GM12872 (cell line): Measurements from ENCODE around the gene ZNF236.

Experiments
- TF ChIP-seq, protein P1 (sequence below): IDR thresholded peaks from 3 replicates; pipeline ENCODE4 v1.5.1; 2011; ENCODE audit warnings: low read depth, mild to moderate bottlenecking, low read length, moderate library complexity; ENCODE audit not compliant: insufficient read depth

The ZNF236 gene

DNA sequence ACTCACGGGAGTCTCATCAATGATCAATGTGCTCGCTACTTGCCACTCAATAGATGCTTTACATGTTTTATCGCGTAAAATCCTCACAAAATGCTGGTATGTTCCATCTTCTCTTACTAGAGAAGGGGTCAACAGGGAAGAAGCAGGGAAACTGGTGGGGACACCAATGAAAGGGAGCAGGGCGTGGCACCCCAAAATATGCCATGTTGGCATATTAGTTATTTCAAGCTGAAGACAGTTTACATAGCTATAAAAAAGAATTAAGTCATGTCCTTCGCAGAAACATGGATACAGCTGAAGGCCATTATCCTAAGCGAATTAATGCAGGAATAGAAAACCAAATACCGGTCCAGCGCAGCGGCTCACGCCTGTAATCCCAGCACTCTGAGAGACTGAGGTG is 8.1 kb upstream of the ZNF236 start:
- TF ChIP-seq, protein P1, sequence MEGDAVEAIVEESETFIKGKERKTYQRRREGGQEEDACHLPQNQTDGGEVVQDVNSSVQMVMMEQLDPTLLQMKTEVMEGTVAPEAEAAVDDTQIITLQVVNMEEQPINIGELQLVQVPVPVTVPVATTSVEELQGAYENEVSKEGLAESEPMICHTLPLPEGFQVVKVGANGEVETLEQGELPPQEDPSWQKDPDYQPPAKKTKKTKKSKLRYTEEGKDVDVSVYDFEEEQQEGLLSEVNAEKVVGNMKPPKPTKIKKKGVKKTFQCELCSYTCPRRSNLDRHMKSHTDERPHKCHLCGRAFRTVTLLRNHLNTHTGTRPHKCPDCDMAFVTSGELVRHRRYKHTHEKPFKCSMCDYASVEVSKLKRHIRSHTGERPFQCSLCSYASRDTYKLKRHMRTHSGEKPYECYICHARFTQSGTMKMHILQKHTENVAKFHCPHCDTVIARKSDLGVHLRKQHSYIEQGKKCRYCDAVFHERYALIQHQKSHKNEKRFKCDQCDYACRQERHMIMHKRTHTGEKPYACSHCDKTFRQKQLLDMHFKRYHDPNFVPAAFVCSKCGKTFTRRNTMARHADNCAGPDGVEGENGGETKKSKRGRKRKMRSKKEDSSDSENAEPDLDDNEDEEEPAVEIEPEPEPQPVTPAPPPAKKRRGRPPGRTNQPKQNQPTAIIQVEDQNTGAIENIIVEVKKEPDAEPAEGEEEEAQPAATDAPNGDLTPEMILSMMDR, result no peak

DNA sequence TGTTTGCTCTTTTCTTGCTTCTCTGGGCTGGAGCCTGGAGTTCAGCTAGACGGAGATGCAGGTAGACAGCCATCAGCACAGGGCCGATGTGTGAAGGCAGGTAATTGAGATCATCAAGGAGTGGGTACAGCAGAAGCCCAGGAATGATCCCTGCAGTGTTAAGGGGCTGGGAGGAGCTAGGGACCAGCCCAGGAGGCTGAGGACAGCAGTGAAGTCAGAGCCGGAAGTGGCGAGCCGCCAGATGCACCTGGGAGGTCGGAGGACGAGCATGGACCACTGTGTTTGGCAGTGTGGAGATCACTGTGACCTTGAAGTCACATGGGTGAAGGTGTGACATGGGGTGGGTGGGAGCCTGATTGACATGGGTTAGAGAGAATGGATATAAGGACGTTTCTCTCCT is 6.2 kb upstream of the ZNF236 start:
- TF ChIP-seq, protein P1, result no peak

DNA sequence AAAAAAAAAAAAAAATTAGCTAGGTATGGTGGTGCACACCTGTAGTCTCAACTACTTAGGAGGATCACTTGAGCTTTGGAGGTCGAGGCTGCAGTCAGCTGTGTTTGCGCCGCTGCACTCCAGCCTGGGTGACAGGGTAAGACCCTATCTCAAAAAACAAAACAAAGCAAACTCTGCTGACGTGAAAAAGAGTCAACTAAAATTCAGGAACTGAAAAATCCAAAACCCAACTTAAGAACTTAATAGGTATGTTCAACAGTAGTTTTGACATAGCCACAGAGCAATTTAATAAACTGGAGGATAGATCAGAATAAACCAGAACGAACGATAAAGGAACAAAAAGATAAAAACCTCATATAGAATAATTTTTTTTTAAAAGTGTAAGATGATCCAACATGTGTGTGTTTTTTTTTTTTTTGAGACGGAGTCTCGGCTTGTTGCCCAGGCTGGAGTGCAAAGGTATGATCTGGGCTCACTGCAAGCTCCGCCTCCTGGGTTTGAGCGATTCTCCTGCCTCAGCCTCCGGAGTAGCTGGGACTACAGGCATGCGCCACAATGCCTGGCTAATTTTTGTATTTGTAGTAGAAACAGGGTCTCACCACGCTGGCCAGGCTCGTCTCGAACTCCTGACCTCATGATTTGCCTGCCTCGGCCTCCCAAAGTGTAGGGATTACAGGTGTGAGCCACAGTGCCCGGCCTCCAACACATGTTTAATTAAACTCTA is 4.3 kb upstream of the ZNF236 start:
- TF ChIP-seq, protein P1, result no peak

DNA sequence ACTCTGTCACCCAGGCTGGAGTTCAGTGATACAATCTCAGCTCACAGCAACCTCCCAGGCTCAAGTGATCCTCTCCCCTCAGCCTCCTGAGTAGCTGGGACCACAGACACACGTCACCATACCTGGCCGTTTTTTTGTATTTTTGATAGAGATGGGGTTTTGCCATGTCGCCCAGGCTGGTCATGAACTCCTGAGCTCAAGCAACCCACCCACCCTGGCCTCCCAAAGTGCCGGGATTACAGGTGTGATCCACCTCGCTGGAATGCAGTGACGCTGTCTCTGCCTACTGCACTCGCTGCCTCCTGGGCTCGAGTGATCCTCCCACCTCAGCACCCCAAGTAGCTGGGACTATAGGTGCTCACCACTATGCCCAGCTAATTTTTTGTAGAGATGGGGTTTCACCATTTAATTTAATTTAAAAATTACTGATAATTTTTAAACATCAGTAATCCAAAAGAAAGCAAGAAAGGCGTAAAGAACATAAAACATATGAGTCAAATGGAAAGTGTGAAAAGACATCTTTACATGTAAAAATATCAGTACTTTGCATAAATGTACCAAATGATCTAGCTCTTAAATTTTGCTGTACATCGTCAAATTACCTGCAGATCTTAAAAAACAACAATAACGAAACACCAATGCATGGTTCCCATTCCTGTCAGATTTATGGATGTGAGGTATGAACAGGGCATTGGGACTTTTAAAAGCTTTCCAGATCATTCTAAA is 2.8 kb upstream of the ZNF236 start:
- TF ChIP-seq, protein P1, result no peak

DNA sequence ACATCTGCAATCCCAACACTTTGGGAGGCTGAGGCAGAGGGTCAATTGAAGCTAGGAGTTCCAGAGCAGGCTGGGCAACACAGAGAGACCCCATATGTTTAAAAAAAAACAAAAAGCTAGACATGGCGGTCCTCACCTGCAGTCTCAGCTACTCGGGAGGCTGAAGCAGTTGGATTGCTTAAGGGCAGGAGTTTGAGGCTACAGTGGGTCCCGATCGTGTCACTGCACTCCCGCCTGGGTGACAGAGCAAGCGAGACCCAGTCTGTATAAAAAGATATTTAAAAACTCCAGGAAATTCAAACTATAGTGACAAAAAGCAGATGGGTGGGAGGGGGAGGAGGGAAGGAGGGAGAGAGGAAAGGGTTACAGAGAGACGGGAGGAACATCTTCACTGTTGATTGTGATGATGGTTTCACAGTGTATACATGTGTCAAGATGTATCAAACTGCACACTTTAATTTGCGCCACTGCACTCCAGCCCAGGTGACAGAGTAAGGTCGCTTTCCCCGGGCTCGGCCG is 942 bp upstream of the ZNF236 start:
- TF ChIP-seq, protein P1, result no peak

DNA sequence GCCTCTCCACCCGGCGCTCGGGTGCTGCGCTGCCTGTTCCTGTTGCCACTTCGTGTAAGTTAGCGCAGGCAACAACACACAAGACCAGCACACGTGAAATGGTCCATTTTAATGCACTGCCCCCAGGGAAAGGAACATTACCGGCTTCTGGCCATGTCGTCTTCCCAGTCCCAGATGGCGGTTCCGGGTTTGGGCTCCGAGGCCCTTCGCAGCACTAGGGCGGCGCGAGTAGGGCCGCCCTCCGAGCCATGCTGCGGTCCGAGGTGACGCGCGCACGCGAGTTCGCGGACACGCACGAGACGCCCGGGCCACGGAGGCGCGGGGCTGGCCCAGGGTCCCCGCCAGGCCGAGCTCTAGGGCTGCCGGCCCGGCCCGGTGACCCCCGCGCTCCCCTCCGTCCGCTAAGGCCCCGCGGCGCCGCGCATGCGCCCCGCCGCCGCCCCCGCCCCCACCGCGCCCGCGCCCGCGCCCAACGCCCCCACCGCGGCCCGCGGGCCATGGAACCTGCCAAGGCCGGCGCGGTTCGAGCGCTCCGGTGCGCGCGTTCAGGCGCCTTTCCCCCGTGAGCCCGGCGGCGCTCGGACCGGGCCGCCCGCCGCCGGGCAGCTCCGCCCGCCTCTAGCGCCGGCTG is 367 bp upstream of the ZNF236 start:
- TF ChIP-seq, protein P1, result no peak

DNA sequence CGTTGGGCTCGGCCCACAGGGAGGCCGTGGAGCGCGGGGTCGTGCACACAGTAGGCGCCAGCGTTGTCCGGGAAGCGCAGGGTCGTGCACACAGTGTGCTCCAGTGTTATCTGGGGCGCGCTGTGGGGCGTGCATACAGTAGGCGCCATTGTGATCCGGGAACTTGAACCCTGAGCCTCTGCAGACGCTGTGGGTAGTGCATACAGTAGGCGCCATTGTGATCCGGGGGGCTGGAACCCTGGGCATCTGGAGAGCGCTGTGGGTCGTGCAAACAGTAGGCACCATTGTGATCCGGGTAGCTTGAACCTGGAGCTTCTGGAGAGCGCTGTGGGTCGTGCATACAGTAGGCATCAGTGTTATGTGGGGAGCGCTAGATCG is 793 bp downstream of the ZNF236 start:
- TF ChIP-seq, protein P1, result no peak
